ENCODE measurements around the gene IFNGR1.

IFNGR1 gene

GRCh38 chr6:137155830-137156229 lies 63.4 kb downstream of the IFNGR1 start:
- no peak for DNase-seq (ENCODE audit: low spot score)

- DNase-seq (ENCODE audit: low spot score) = no peak
Observed at GRCh38 chr6:137150072-137150471, 69.1 kb downstream of the IFNGR1 start.

GRCh38 chr6:137149035-137149393 lies 70.2 kb downstream of the IFNGR1 start:
- no peak for DNase-seq (ENCODE audit: low spot score)

GRCh38 chr6:137148306-137149034 lies 70.7 kb downstream of the IFNGR1 start:
- DNase-seq (ENCODE audit: low spot score) = no peak
